ENCODE results near the gene NUP210.

The NUP210 gene

DNA sequence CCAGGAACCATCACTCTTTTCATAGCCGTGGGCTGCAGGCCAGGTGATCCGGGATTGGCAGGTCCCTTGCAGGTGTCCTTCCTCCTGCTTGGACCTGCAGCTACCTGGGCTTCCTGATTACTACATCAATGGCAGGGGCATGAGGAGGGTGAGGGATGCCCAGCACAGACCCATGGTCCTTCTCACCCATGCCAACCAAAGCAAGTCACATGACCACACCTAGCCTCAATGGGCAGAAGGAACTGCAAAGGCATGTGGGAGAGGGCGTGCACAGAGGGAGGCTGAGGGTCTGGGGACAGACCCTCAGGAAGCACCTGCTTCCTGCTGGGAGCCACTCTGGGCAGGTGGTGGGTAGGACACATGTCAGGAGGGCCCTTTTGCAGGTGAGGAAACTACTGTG lies 105.2 kb downstream of the NUP210 start:
- Histone ChIP-seq H3K9ac (ENCODE audit: low read depth, low read length) (no peak overlapping the region), H3K79me2 (ENCODE audit: insufficient read depth, low read length) (no peaks in the 10 kb centered on the region), H3K4me2 (ENCODE audit: insufficient read depth, low read length) (no peak overlapping the region), H4K20me1 (ENCODE audit: insufficient read depth, low read length) (no peaks in the 10 kb centered on the region), H3K4me3 (ENCODE audit: low read depth in 1 of 2, low read length in 2 of 2) (no peak overlapping the region), H3K27ac (ENCODE audit: low read length) (peak overlapping the region; percentile 1; the same call in 1 of the 2 replicates), H2AFZ (ENCODE audit: low read depth, low read length) (no peak overlapping the region), H3K4me1 (ENCODE audit: insufficient read depth, low read length) (no peaks in the 10 kb centered on the region), H3K9me3 (ENCODE audit: insufficient read depth, low read length, severe bottlenecking) (no peaks in the 10 kb centered on the region), H3K27me3 (ENCODE audit: insufficient read depth, low read length, poor library complexity) (no peaks in the 10 kb centered on the region), H3K36me3 (ENCODE audit: insufficient read depth, low read length) (peaks cover 65% of the 10 kb centered on the region)
- peak; percentile 10; the same call in 1 of the 3 replicates for ATAC-seq (ENCODE audit: insufficient read depth, low read depth)
- no peak for TF ChIP-seq EZH2 (IDR thresholded peaks at IDR 0.05; ENCODE audit: borderline replicate concordance, low read depth, low read length, severe bottlenecking)
- TF ChIP-seq, protein P1, sequence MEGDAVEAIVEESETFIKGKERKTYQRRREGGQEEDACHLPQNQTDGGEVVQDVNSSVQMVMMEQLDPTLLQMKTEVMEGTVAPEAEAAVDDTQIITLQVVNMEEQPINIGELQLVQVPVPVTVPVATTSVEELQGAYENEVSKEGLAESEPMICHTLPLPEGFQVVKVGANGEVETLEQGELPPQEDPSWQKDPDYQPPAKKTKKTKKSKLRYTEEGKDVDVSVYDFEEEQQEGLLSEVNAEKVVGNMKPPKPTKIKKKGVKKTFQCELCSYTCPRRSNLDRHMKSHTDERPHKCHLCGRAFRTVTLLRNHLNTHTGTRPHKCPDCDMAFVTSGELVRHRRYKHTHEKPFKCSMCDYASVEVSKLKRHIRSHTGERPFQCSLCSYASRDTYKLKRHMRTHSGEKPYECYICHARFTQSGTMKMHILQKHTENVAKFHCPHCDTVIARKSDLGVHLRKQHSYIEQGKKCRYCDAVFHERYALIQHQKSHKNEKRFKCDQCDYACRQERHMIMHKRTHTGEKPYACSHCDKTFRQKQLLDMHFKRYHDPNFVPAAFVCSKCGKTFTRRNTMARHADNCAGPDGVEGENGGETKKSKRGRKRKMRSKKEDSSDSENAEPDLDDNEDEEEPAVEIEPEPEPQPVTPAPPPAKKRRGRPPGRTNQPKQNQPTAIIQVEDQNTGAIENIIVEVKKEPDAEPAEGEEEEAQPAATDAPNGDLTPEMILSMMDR (IDR thresholded peaks at IDR 0.05; ENCODE audit: borderline replicate concordance, extremely low read depth, low read length, poor library complexity, severe bottlenecking): no peak
- no peak for DNase-seq

DNA sequence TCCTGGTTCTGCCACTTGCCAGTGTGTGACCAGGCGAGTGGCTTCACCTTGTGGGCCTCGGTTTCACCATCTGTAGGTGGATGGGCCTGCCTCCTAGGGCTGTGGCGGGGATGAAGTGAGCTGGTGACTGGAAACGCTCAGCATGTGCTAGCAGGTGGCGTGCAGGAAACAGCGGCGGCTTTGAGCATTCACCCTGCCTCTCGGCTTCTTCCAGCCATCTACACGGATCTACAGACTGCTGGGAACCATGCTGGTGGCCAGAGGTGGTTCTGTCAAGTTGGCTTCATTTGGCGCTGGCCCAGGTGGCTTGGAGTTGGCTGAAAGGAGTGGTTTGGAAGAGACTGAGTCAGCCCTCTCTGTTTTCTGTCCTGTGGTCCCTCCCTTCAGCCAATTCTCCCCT lies 106.3 kb downstream of the NUP210 start:
- DNase-seq (no peak), ATAC-seq (ENCODE audit: insufficient read depth, low read depth) (peak; percentile 9; the same call in 1 of the 3 replicates)
- TF ChIP-seq, protein P1 (IDR thresholded peaks at IDR 0.05; ENCODE audit: borderline replicate concordance, extremely low read depth, low read length, poor library complexity, severe bottlenecking): no peak
- TF ChIP-seq EZH2 (IDR thresholded peaks at IDR 0.05; ENCODE audit: borderline replicate concordance, low read depth, low read length, severe bottlenecking): no peak
- Histone ChIP-seq H3K9ac (ENCODE audit: low read depth, low read length) (no peak overlapping the region), H3K9me3 (ENCODE audit: insufficient read depth, low read length, severe bottlenecking) (no peaks in the 10 kb centered on the region), H2AFZ (ENCODE audit: low read depth, low read length) (no peak overlapping the region), H3K4me1 (ENCODE audit: insufficient read depth, low read length) (no peaks in the 10 kb centered on the region), H3K27ac (ENCODE audit: low read length) (no peak overlapping the region; the same call in 1 of the 2 replicates), H3K4me2 (ENCODE audit: insufficient read depth, low read length) (no peak overlapping the region), H3K4me3 (ENCODE audit: low read depth in 1 of 2, low read length in 2 of 2) (no peak overlapping the region), H3K36me3 (ENCODE audit: insufficient read depth, low read length) (peaks cover 54% of the 10 kb centered on the region), H3K27me3 (ENCODE audit: insufficient read depth, low read length, poor library complexity) (no peaks in the 10 kb centered on the region), H4K20me1 (ENCODE audit: insufficient read depth, low read length) (no peaks in the 10 kb centered on the region), H3K79me2 (ENCODE audit: insufficient read depth, low read length) (no peaks in the 10 kb centered on the region)

DNA sequence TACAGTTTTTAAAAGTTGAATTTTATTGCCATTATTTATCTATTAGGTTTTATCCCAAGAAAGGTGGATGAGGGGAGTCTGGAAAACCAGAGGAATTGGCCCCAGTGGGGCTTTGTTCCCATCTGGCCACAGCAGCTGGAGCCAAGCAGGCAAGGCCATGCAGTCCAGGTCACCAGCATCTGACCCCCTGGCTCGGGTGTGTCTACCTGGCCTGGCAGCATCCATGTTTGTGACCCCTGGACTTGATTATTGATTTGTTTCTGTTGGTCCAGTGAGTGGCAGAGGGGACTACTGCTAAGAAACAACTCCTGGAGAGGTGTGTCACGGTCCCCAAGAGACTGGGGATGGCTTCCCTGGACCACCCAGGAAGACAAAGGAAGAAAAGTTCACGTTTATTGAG lies 111.1 kb downstream of the NUP210 start:
- DNase-seq: no peak
- H3K9me3 ChIP-seq (ENCODE audit: insufficient read depth, low read length, severe bottlenecking): no peaks in the 10 kb centered on the region
- H3K9ac ChIP-seq (ENCODE audit: low read depth, low read length): no peak overlapping the region
- peaks cover 4% of the 10 kb centered on the region; the same call in 1 of the 2 replicates for H3K4me1 ChIP-seq (ENCODE audit: insufficient read depth, low read length)
- no peak for ATAC-seq (ENCODE audit: insufficient read depth, low read depth)
- peaks cover 7% of the 10 kb centered on the region for H3K36me3 ChIP-seq (ENCODE audit: insufficient read depth, low read length)
- H3K27me3 ChIP-seq (ENCODE audit: insufficient read depth, low read length, poor library complexity): no peaks in the 10 kb centered on the region
- no peaks in the 10 kb centered on the region for H4K20me1 ChIP-seq (ENCODE audit: insufficient read depth, low read length)
- H3K79me2 ChIP-seq (ENCODE audit: insufficient read depth, low read length): no peaks in the 10 kb centered on the region
- H2AFZ ChIP-seq (ENCODE audit: low read depth, low read length): no peak overlapping the region
- TF ChIP-seq, protein P1 (IDR thresholded peaks at IDR 0.05; ENCODE audit: borderline replicate concordance, extremely low read depth, low read length, poor library complexity, severe bottlenecking): no peak
- TF ChIP-seq EZH2 (IDR thresholded peaks at IDR 0.05; ENCODE audit: borderline replicate concordance, low read depth, low read length, severe bottlenecking): no peak
- H3K4me3 ChIP-seq (ENCODE audit: low read depth in 1 of 2, low read length in 2 of 2): no peak overlapping the region
- no peak overlapping the region for H3K4me2 ChIP-seq (ENCODE audit: insufficient read depth, low read length)
- H3K27ac ChIP-seq (ENCODE audit: low read length): peak overlapping the region; percentile 13; the same call in 1 of the 2 replicates
